ENCODE data around the gene PRDM16. TPM values are rescaled to one million over a fixed set of nuclear protein-coding genes. Genes with fewer than 3 reads are reported as not detected.

Gene PRDM16
- total and polyA plus RNA-seq, 2 of the 13 experiments (the other 11 are each of a cell fraction or from before 2014, with no cell fraction given) = 0.15 to 0.81 TPM

DNA sequence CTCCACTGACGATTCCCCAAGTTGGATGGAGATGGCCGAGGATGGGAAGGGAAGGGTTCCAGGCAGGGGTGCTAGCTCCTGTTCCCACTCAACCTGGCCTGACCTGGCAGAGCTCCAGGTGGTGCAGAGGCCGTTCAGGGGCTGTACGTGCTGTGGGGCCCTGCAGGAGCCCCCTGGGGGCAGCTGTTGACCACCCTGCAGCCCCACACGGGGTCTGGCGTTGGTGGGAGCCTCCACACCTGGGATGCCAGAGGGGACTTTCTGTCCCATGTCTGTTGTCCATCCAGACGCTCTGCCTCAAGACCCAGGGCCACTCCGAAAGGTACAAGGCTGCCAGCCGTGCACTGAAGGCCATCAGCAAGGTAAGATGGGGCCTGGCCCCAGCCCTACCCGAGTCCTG lies 405.4 kb downstream of the PRDM16 start:
- intact Hi-C loops (cut with micrococcal nuclease; ENCODE audit: unreplicated experiment) = no loop called here
- peaks cover 11 to 24% of the 10 kb centered on the region in 2 experiments; a peak in 3 of 5 replicates for H3K36me3 ChIP-seq (replicated peaks in 1 of 2; ENCODE audit: control insufficient read depth in 1 of 2, insufficient read depth in 2 of 2, low read length in 2 of 2)
- TF ChIP-seq AGO2 (optimal IDR thresholded peaks at IDR 0.05; ENCODE audit: low read depth, low read length) (peak; percentile 70), PAWR (CRISPR knock-in tag; IDR thresholded peaks at IDR 0.05; ENCODE audit: borderline replicate concordance) (no peak), RBFOX2 (IDR thresholded peaks at IDR 0.05; ENCODE audit: low read depth, low read length) (peak; percentile 52; the same call in 1 of the 2 replicates)
- TF ChIP-seq, protein P1, sequence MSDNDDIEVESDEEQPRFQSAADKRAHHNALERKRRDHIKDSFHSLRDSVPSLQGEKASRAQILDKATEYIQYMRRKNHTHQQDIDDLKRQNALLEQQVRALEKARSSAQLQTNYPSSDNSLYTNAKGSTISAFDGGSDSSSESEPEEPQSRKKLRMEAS (IDR thresholded peaks at IDR 0.05) = no peak
- no peak overlapping the region for H3K27ac ChIP-seq (ENCODE audit: extremely low read length, insufficient read depth, low read length)
- H3K4me1 ChIP-seq (ENCODE audit: insufficient read depth, low read length) = peaks cover 27% of the 10 kb centered on the region
- H3K4me2 ChIP-seq (ENCODE audit: low read depth, low read length) = no peak overlapping the region
- POLR2A ChIA-PET = no interaction called here
- no peaks in the 10 kb centered on the region for H3K27me3 ChIP-seq (ENCODE audit: control insufficient read depth in 1 of 2, insufficient read depth in 2 of 2, low read length in 2 of 2)
- FAIRE-seq (no peak), DNase-seq (ENCODE audit: low spot score) (no peak), ATAC-seq (no peak)
- no peaks in the 10 kb centered on the region for H3K79me2 ChIP-seq (ENCODE audit: insufficient read depth, low read length)
- H3K9me3 ChIP-seq (ENCODE audit: low read length) = no peaks in the 10 kb centered on the region
- no peak overlapping the region for H2AFZ ChIP-seq (ENCODE audit: low read length)
- in situ Hi-C loops (cut with HindIII; ENCODE audit: extremely low pct_ligation_motif_present, low pct_unique_long_range_greater_than_20kb) = no loop called here
- no peaks in the 10 kb centered on the region for H4K20me1 ChIP-seq (ENCODE audit: insufficient read depth, low read length)
- CTCF ChIA-PET (ENCODE audit: low intra/inter-chr PET ratio, low total read pairs) = no interaction called here
- no TSS peak for BruUV-seq (replicated peaks)
- no peak overlapping the region for H3K9ac ChIP-seq (ENCODE audit: insufficient read depth, low read depth, low read length)
- WGBS (ENCODE audit: low lambda C conversion rate) = 100% methylated on average over 1 of the region's 10 CpGs
- no peak overlapping the region for H3K4me3 ChIP-seq (replicated peaks in 1 of 3; ENCODE audit: insufficient read depth in 1 of 3, low read depth in 2 of 3, low read length in 3 of 3)

DNA sequence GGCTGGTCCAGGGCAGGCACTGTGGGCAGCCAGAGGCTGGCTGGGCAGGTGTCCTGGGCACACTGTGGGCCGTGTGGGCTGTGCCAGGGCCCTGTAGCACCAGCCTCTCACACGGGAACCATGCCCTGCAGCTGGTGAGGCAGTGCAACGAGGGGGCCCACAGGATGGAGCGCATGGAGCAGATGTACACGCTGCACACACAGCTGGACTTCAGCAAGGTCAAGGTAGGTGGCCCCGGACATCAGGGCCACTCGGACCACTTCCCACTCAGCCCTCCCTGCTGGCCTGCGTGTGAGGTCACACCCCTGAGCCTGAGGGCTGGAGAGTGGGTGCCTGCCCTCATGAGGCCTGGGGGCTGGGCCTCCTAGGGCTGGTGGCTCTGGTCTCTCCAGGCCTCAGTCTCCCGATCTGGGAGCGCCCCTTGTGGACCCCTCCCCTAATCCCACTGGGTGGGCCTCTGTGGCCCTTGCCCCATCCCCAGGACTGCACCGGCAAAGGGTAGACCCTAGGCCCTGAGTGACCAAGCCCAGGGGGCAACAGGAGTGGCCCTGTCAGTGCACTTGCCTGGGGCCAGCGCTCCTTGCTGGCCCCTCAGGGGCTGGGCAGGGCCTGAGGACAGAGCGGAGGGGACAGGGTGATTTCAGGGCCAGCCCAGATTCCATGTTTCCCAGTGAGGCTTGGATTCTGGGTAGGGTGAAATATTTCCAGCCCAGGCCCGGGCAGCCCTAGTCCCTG lies 407.0 kb downstream of the PRDM16 start:
- in situ Hi-C loops (cut with HindIII; ENCODE audit: extremely low pct_ligation_motif_present, low pct_unique_long_range_greater_than_20kb) (no loop called here), intact Hi-C loops (cut with micrococcal nuclease; ENCODE audit: unreplicated experiment) (no loop called here)
- TF ChIP-seq HNRNPL (IDR thresholded peaks at IDR 0.05; ENCODE audit: low read depth, low read length) (0 out of 2 replicates have a peak, but pooled peaks have one; percentile 48), AGO2 (optimal IDR thresholded peaks at IDR 0.05; ENCODE audit: low read depth, low read length) (peak; percentile 52)
- TF ChIP-seq, protein P2, sequence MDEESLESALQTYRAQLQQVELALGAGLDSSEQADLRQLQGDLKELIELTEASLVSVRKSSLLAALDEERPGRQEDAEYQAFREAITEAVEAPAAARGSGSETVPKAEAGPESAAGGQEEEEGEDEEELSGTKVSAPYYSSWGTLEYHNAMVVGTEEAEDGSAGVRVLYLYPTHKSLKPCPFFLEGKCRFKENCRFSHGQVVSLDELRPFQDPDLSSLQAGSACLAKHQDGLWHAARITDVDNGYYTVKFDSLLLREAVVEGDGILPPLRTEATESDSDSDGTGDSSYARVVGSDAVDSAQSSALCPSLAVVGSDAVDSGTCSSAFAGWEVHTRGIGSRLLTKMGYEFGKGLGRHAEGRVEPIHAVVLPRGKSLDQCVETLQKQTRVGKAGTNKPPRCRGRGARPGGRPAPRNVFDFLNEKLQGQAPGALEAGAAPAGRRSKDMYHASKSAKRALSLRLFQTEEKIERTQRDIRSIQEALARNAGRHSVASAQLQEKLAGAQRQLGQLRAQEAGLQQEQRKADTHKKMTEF (CRISPR knock-in tag; IDR thresholded peaks at IDR 0.05) = no peak
- TF ChIP-seq, protein P3, sequence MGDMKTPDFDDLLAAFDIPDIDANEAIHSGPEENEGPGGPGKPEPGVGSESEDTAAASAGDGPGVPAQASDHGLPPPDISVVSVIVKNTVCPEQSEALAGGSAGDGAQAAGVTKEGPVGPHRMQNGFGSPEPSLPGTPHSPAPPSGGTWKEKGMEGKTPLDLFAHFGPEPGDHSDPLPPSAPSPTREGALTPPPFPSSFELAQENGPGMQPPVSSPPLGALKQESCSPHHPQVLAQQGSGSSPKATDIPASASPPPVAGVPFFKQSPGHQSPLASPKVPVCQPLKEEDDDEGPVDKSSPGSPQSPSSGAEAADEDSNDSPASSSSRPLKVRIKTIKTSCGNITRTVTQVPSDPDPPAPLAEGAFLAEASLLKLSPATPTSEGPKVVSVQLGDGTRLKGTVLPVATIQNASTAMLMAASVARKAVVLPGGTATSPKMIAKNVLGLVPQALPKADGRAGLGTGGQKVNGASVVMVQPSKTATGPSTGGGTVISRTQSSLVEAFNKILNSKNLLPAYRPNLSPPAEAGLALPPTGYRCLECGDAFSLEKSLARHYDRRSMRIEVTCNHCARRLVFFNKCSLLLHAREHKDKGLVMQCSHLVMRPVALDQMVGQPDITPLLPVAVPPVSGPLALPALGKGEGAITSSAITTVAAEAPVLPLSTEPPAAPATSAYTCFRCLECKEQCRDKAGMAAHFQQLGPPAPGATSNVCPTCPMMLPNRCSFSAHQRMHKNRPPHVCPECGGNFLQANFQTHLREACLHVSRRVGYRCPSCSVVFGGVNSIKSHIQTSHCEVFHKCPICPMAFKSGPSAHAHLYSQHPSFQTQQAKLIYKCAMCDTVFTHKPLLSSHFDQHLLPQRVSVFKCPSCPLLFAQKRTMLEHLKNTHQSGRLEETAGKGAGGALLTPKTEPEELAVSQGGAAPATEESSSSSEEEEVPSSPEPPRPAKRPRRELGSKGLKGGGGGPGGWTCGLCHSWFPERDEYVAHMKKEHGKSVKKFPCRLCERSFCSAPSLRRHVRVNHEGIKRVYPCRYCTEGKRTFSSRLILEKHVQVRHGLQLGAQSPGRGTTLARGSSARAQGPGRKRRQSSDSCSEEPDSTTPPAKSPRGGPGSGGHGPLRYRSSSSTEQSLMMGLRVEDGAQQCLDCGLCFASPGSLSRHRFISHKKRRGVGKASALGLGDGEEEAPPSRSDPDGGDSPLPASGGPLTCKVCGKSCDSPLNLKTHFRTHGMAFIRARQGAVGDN (CRISPR knock-in tag; IDR thresholded peaks at IDR 0.05) = no peak
- H3K9me3 ChIP-seq (ENCODE audit: low read length) = no peaks in the 10 kb centered on the region
- WGBS (ENCODE audit: low lambda C conversion rate) = 100% methylated on average over 2 of the region's 14 CpGs
- H2AFZ ChIP-seq (ENCODE audit: low read length) = no peak overlapping the region
- no peak overlapping the region for H3K9ac ChIP-seq (ENCODE audit: insufficient read depth, low read depth, low read length)
- FAIRE-seq (no peak), ATAC-seq (no peak), DNase-seq (ENCODE audit: low spot score) (no peak)
- H3K4me1 ChIP-seq (ENCODE audit: insufficient read depth, low read length) = peaks cover 33% of the 10 kb centered on the region
- no peak overlapping the region for H3K4me3 ChIP-seq (replicated peaks in 1 of 3; ENCODE audit: insufficient read depth in 1 of 3, low read depth in 2 of 3, low read length in 3 of 3)
- H3K27me3 ChIP-seq (ENCODE audit: control insufficient read depth in 1 of 2, insufficient read depth in 2 of 2, low read length in 2 of 2) = no peaks in the 10 kb centered on the region
- H3K79me2 ChIP-seq (ENCODE audit: insufficient read depth, low read length) = no peaks in the 10 kb centered on the region
- BruUV-seq (replicated peaks) = no TSS peak
- no peaks in the 10 kb centered on the region for H4K20me1 ChIP-seq (ENCODE audit: insufficient read depth, low read length)
- H3K27ac ChIP-seq (ENCODE audit: extremely low read length, insufficient read depth, low read length) = no peak overlapping the region
- CTCF ChIA-PET (ENCODE audit: low intra/inter-chr PET ratio, low total read pairs) = no interaction called here
- H3K4me2 ChIP-seq (ENCODE audit: low read depth, low read length) = no peak overlapping the region
- peaks cover 10 to 26% of the 10 kb centered on the region in 2 experiments; a peak in 3 of 5 replicates for H3K36me3 ChIP-seq (replicated peaks in 1 of 2; ENCODE audit: control insufficient read depth in 1 of 2, insufficient read depth in 2 of 2, low read length in 2 of 2)
- POLR2A ChIA-PET = no interaction called here
